BJ (cell line): ENCODE results near the gene FAM234B. TPM values are rescaled to one million over a fixed set of nuclear protein-coding genes. Genes with fewer than 3 reads are reported as not detected.

Experiments
- CTCF ChIA-PET: fragments of 350-600 bp; formaldehyde crosslinking; extraction: SDS; loops from one replicate; lab custom pipeline; 2021; ENCODE audit warnings: antibody characterized with exemption, inconsistent platforms; lab: Yijun Ruan, JAX
- POLR2A ChIA-PET: fragments of 300-600 bp; sonication (Branson Sonifier 250); formaldehyde crosslinking; extraction: SDS; loops from one replicate; lab custom pipeline; 2021; ENCODE audit warnings: antibody characterized with exemption; lab: Charles Lee
- DNase-seq: peaks from one replicate; pipeline ENCODE4 v3.0.0-alpha.2; 2011; ENCODE audit warnings: low read depth
- H3K27me3 ChIP-seq: 2 replicates; pipeline ENCODE4 v1.6.0; 2011; ENCODE audit warnings: low read length; ENCODE audit not compliant: control insufficient read depth, insufficient read depth
- H3K36me3 ChIP-seq: 2 replicates; pipeline ENCODE4 v1.5.1; 2011; ENCODE audit warnings: low read length; ENCODE audit not compliant: control insufficient read depth, insufficient read depth
- H3K4me3 ChIP-seq: 2 replicates; pipeline ENCODE4 v1.5.1; 2011; ENCODE audit warnings: low read depth, mild to moderate bottlenecking, control low read depth, low read length
- CTCF ChIP-seq: IDR thresholded peaks from 2 replicates; pipeline ENCODE4 v1.5.1; 2011; ENCODE audit warnings: low read depth, mild to moderate bottlenecking, control low read depth, inconsistent platforms, low read length, moderate library complexity; ENCODE audit not compliant: insufficient read depth
- polyA plus RNA-seq: library from polyadenylated mRNA; depleted of rRNA; stranded (reverse); fragments of >200 nt; gene quantifications from 2 replicates; pipeline ENCODE4 v1.2.3, GENCODE V29; 2011

The FAM234B gene
- polyA plus RNA-seq, 1 experiment: 2.4 TPM

GRCh38 chr12:13005649-13006048 is 38.5 kb upstream of the FAM234B start:
- no peaks in the 10 kb centered on the region for H3K27me3 ChIP-seq
- ChIA-PET POLR2A (no interaction called here), CTCF (interaction anchor here (3.3 kb wide), 1 partner anchor 207 kb away, joined by 14 read pairs; no protein-coding TSS in a partner anchor)
- TF ChIP-seq CTCF: no peak
- H3K4me3 ChIP-seq: no peak overlapping the region
- peaks cover 1% of the 10 kb centered on the region; the same call in 1 of the 2 replicates for H3K36me3 ChIP-seq
- no peak for DNase-seq

GRCh38 chr12:13007496-13008233 is 36.5 kb upstream of the FAM234B start:
- ChIA-PET POLR2A (no interaction called here), CTCF (interaction anchor here (1.0 to 3.3 kb wide), 5 partner anchors 14 to 205 kb away, joined by 3 to 14 read pairs (median 4); no protein-coding TSS in a partner anchor)
- no peak for DNase-seq
- H3K36me3 ChIP-seq: no peaks in the 10 kb centered on the region
- no peaks in the 10 kb centered on the region for H3K27me3 ChIP-seq
- no peak overlapping the region for H3K4me3 ChIP-seq
- TF ChIP-seq CTCF: no peak

GRCh38 chr12:13008741-13009380 is 35.3 kb upstream of the FAM234B start:
- H3K36me3 ChIP-seq: no peaks in the 10 kb centered on the region
- no peak for DNase-seq
- no peak for TF ChIP-seq CTCF
- ChIA-PET POLR2A (interaction anchor here (0.5 to 0.7 kb wide), 3 partner anchors 107 to 224 kb away, joined by 5 to 15 read pairs (median 8); partner anchors contain the start of gene EMP1), CTCF (interaction anchor here (1.4 to 2.0 kb wide), 2 partner anchors 15 to 204 kb away, joined by 3 to 4 read pairs; no protein-coding TSS in a partner anchor)
- H3K27me3 ChIP-seq: no peaks in the 10 kb centered on the region
- no peak overlapping the region for H3K4me3 ChIP-seq

- ChIA-PET CTCF (no interaction called here), POLR2A (no interaction called here)
- no peak overlapping the region for H3K4me3 ChIP-seq
- H3K27me3 ChIP-seq: no peaks in the 10 kb centered on the region
- no peak for TF ChIP-seq CTCF
- no peaks in the 10 kb centered on the region for H3K36me3 ChIP-seq
- DNase-seq: no peak
Measured at GRCh38 chr12:13011098-13011497, 33.1 kb upstream of the FAM234B start.

GRCh38 chr12:13022851-13023271 is 21.3 kb upstream of the FAM234B start:
- POLR2A ChIA-PET: no interaction called here
- TF ChIP-seq CTCF: no peak
- DNase-seq: no peak
- Histone ChIP-seq H3K27me3 (0 out of 2 replicates have a peak, but pooled peaks cover 2% of the 10 kb centered on the region), H3K4me3 (no peak overlapping the region), H3K36me3 (no peaks in the 10 kb centered on the region)
- CTCF ChIA-PET: interaction anchor here (1.5 to 2.6 kb wide), 10 partner anchors 15 to 232 kb away, joined by 3 to 22 read pairs (median 8); no protein-coding TSS in a partner anchor
